GM15510 (cell line): ENCODE results near the gene WWOX.

Source experiments
- POLR2A ChIP-seq: IDR thresholded peaks from 3 replicates; pipeline ENCODE4 v1.6.1; 2011; ENCODE audit warnings: borderline replicate concordance; ENCODE audit not compliant: insufficient read length; ENCODE audit errors: extremely low read depth

The WWOX gene

GRCh38 chr16:78696797-78697196, 597.3 kb downstream of the WWOX start:
- TF ChIP-seq POLR2A: no peak

GRCh38 chr16:78697426-78697825, 598.0 kb downstream of the WWOX start:
- TF ChIP-seq POLR2A: no peak

- no peak for TF ChIP-seq POLR2A
Observed at GRCh38 chr16:78703936-78704335, 604.5 kb downstream of the WWOX start.

- TF ChIP-seq POLR2A: no peak
Observed at GRCh38 chr16:78704416-78704815, 605.0 kb downstream of the WWOX start.

GRCh38 chr16:78705694-78706093, 606.2 kb downstream of the WWOX start:
- no peak for TF ChIP-seq POLR2A

GRCh38 chr16:78706637-78707036, 607.2 kb downstream of the WWOX start:
- TF ChIP-seq POLR2A: no peak

- no peak for TF ChIP-seq POLR2A
Observed at GRCh38 chr16:78709137-78709884, 609.9 kb downstream of the WWOX start.

- no peak for TF ChIP-seq POLR2A
Observed at GRCh38 chr16:78715106-78715505, 615.7 kb downstream of the WWOX start.

- no peak for TF ChIP-seq POLR2A
Observed at GRCh38 chr16:78715673-78716072, 616.2 kb downstream of the WWOX start.

- no peak for TF ChIP-seq POLR2A
Observed at GRCh38 chr16:78718141-78718540, 618.7 kb downstream of the WWOX start.

GRCh38 chr16:78720416-78720815, 621.0 kb downstream of the WWOX start:
- TF ChIP-seq POLR2A: no peak

GRCh38 chr16:78727536-78727935, 628.1 kb downstream of the WWOX start:
- no peak for TF ChIP-seq POLR2A

- no peak for TF ChIP-seq POLR2A
Observed at GRCh38 chr16:78729687-78730086, 630.2 kb downstream of the WWOX start.

GRCh38 chr16:78731785-78732184, 632.3 kb downstream of the WWOX start:
- TF ChIP-seq POLR2A: no peak

- TF ChIP-seq POLR2A: no peak
Observed at GRCh38 chr16:78732696-78733095, 633.2 kb downstream of the WWOX start.

- TF ChIP-seq POLR2A: no peak
Observed at GRCh38 chr16:78735337-78735736, 635.9 kb downstream of the WWOX start.

GRCh38 chr16:78737630-78738029, 638.2 kb downstream of the WWOX start:
- no peak for TF ChIP-seq POLR2A
